NCI-H2081 treated with DMSO at 0.1 percent for 48 hours (cell line): ENCODE results near the gene VIPR2.
"Not testable (repeated sequence)": the region's sequence is repeated elsewhere in the genome, so short reads cannot be mapped to it uniquely, and the experiment has no call there.

ENCODE experiments used
- DNase-seq: peaks from one replicate; lab custom pipeline; 2025; lab: John Stamatoyannopoulos, UW

The VIPR2 gene

GRCh38 chr7:159103382-159104187 is 41.1 kb downstream of the VIPR2 start:
- DNase-seq = no peak

DNA sequence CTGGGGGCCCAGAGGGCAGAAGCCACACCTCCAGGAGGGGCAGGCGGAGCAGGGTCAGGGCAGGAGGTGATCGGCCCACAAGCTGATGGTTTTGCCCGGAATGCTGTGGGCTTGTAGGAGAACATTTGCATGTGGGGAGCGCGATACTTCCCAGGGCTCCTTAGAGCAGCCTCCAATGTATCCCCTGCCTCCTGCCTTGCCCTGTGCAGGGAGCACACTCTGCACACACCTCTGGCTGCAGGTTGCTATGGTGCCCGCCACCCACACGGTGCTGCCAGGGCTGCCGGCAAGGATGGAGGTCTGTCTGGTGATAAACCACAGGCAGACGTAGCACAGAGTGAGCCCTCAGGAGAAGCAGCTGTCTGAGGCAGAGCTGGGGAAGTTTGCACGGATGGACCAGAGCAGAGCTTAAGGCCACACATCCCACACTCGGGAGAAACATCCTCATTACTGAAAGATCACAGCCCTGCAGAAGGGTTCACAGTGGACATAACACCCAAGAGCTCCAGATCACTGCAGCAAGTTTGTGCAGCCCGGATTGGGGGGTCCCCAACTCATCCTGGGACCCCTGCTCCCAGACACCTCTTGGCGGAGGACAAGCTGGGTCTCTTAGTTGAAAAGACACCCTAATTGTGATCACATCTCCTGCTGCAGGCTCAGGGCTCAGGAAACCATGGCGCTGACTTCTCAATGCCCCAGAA is 41.8 kb downstream of the VIPR2 start:
- DNase-seq = no peak

- not testable (repeated sequence) for DNase-seq
Measured at GRCh38 chr7:159101661-159102091, 43.0 kb downstream of the VIPR2 start.

- DNase-seq = not testable (repeated sequence)
Measured at GRCh38 chr7:159101083-159101395, 43.6 kb downstream of the VIPR2 start.

GRCh38 chr7:159100281-159101082 is 44.2 kb downstream of the VIPR2 start:
- DNase-seq = not testable (repeated sequence)

DNA sequence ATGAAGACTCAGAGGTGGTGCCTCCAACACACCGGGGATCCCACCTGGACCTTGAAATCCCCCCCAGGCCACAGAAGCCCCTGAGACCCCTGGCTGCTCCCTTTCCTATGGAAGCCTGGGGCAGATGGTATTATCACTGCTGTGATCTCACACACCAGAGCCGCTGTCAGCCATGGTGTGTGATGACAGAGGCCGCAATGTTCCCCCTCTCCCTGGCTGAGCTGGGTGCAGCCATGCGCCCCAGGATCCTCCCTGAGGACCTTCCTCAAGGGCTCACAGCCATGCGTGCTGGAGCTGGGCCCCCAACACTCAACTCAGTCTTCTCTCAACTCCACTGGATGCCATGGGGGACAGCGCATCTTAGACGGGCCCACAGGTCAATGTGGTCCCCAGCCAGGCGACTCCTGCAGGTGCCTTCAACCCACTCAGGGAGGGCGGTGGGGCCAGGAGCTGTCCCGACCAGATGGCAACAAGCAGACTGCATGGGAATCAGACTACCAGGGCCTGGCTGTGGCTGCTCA is 44.9 kb downstream of the VIPR2 start:
- DNase-seq = no peak

- DNase-seq = no peak
Measured at GRCh38 chr7:159098811-159099655, 45.6 kb downstream of the VIPR2 start.

DNA sequence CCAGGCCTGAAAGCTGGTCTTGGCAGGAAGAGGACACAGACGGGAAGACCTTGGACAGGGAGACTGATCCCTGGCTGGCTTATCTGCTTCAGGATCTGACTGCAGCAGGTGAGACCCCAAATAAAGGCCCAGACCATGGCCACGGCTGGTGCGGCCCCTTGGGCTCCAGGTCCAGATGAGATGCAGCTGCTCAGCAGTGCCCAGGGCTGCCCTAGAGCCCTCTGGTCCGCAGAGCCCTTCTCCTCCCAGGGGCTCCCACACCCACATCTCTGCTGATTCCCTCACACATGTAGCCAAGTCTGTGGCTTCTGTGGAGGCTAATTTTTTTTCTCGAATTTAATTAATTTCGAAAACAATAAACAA is 46.3 kb downstream of the VIPR2 start:
- DNase-seq = no peak

GRCh38 chr7:159097661-159098423 is 46.8 kb downstream of the VIPR2 start:
- no peak for DNase-seq

DNA sequence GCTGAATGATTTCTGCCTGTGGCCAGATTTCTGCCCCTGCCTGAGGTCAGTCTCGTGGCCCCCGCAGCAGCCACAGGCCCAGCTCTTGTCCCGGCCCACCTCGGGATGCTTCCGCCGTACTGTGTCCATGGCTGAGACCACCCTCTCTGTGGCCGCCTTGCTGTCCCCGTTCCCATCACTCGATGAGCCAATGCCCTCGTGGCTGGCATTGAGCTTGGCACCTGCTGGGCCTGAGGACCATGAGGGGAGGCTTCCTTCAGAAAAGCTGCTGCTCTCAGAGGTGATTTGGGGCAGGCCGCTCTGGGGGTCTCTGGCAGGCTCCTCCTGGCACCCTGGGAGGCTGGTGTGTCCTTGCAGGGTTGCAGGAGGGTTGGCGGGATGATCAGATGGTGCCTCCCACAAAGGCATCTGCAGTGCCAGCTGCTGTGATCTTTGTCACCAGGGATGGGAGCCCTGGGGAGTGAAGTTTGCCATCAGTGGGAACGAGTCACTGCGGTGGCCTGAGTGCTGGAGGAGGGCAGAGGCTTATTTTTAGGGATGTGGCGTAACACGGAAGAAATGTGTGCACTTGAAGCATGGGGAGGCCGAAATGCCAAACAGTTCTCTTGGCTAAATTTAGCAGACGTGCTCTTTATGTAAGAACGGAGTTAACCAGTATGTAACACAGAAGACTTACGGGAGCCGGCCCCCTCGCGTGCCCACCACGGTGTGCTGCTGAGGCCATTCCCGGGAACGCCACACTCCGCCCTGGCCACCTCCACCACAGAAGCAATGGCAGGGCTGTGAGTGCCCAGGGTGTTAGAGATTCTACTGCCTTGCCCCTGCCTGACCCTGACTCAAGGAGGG is 47.7 kb downstream of the VIPR2 start:
- DNase-seq = no peak

- no peak for DNase-seq
Measured at GRCh38 chr7:159095979-159096411, 48.7 kb downstream of the VIPR2 start.

- no peak for DNase-seq
Measured at GRCh38 chr7:159094919-159095915, 49.5 kb downstream of the VIPR2 start.

DNA sequence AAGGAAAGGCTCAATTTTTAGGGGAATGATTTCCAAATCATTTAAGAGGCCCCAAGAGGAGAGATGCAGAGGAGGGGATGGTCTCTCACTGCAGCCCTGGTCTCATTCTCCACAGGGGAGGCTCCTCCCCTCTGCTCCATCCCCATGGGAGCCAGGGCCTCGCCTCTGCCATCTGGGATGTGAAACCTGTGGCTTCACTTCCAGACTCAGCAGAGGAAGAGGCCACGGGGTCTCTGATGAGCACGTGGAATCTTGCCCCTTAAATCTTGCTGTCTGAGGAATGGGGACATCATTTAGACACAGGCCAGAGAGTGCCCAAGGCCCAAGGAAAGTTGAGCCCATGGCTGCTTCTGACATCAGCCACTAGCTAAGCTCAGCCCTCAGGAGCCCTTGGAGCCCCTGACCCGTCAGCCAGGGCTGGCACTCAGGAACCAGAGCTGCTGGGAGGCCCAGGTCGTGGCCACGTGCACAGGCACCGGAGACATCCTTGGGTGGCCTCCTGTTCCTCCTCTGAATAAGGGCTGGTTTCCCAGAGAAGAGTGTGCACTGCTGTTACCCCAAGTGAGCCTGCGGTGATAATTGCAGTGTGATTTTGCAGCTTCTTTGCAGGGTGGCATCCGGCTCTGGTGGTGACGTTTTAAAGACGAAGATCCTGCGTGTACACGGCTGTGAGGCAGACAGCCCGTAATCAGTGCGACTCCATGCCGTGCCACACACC is 50.5 kb downstream of the VIPR2 start:
- DNase-seq = peak; percentile 30

- no peak for DNase-seq
Measured at GRCh38 chr7:159093351-159093971, 51.2 kb downstream of the VIPR2 start.

DNA sequence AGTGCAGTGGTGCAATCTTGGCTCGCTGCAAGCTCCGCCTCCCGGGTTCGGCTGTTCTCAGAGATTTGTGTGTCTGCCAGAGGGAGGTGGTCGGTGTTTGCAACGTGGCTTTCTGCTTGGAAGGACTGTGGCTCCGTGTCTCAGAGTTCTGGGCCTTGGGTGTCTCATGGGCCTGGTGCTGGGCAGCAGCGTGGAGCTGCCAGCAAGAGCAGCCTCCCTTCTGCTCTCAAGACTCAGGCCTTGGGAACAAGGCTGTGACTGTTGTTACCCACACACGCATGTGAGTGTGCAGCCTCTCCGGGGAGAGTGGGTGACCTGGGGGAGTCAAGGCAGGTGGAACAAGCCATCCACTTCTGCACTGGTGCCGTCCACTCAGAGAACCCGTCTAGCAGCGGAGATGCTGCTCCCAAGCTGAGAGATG is 52.0 kb downstream of the VIPR2 start:
- no peak for DNase-seq

DNA sequence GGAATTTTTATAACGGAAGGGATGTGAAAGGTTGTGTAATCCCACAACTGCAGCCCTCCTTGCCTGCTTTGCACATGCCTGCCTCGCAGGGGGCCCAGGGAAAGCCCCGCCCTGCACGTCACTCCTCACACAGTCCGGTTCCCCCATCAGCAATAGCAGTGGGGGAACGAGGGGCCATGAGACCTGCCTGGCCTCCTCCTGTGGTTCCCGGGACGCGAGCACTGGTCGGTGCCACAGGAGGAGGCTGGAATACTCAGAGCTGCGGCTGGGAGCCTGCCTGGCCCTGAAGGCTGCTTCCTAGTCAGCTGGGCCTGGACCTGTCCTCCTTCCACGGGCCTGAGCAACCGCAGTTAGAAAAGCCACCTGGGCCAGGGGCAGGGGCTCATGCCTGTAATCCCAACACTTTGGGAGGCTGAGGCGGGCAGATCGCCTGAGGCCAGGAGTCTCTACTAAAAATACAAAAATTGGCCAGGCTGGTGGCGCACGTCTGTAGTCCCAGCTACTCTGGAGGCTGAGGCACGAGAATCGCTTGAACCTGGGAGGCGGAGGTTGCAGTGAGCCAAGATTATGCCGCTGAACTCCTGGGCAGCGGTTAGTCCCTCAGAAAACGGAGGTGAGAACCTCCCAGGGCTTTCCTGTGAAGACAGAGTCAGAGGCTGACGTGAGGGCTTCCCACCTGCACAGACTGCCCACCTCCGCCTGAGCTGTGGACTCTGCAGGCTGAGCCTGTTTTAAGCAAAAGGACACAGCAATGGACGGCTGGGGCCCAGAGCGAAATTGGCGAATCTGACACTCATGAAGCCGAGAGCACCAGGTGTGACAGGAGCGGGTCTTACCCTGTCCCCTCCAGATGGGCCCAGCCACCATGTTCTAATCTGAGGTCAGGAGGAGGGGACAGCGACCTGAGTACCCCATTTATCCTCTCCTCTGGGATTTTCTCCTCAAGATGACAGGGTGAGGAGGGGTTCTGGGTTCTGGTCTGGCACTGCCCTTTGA is 52.9 kb downstream of the VIPR2 start:
- no peak for DNase-seq
